ENCODE data around the gene ARHGEF6.
"Not testable (repeated sequence)": the region's sequence is repeated elsewhere in the genome, so short reads cannot be mapped to it uniquely, and the experiment has no call there.

The ARHGEF6 gene

GRCh38 chrX:136779346-136779781 is 1.4 kb downstream of the ARHGEF6 start:
- no peaks in the 10 kb centered on the region for H3K4me1 ChIP-seq (ENCODE audit: insufficient read depth, poor library complexity, severe bottlenecking)
- no peaks in the 10 kb centered on the region for H3K27me3 ChIP-seq (ENCODE audit: insufficient read depth, poor library complexity, severe bottlenecking)
- TF ChIP-seq CTCF (IDR thresholded peaks at IDR 0.05; ENCODE audit: poor library complexity, severe bottlenecking): no peak
- no peaks in the 10 kb centered on the region for H3K9me3 ChIP-seq (ENCODE audit: severe bottlenecking)
- DNase-seq (ENCODE audit: low spot score) (no peak), ATAC-seq (ENCODE audit: low read depth) (no peak)
- no peak overlapping the region for H3K4me3 ChIP-seq (ENCODE audit: severe bottlenecking)
- H3K36me3 ChIP-seq (ENCODE audit: low read depth): no peaks in the 10 kb centered on the region
- H3K27ac ChIP-seq (ENCODE audit: poor library complexity, severe bottlenecking): no peak overlapping the region

GRCh38 chrX:136778916-136779315 is 1.8 kb downstream of the ARHGEF6 start:
- no peak overlapping the region for H3K27ac ChIP-seq (ENCODE audit: poor library complexity, severe bottlenecking)

GRCh38 chrX:136778020-136778419 is 2.7 kb downstream of the ARHGEF6 start:
- no peaks in the 10 kb centered on the region for H3K27me3 ChIP-seq (ENCODE audit: insufficient read depth, poor library complexity, severe bottlenecking)
- H3K27ac ChIP-seq (ENCODE audit: poor library complexity, severe bottlenecking): no peak overlapping the region
- H3K4me3 ChIP-seq (ENCODE audit: severe bottlenecking): no peak overlapping the region
- H3K36me3 ChIP-seq (ENCODE audit: low read depth): no peaks in the 10 kb centered on the region
- no peak for TF ChIP-seq CTCF (IDR thresholded peaks at IDR 0.05; ENCODE audit: poor library complexity, severe bottlenecking)
- no peaks in the 10 kb centered on the region for H3K4me1 ChIP-seq (ENCODE audit: insufficient read depth, poor library complexity, severe bottlenecking)
- no peak for DNase-seq (ENCODE audit: low spot score)
- H3K9me3 ChIP-seq (ENCODE audit: severe bottlenecking): no peaks in the 10 kb centered on the region
- no peak for ATAC-seq (ENCODE audit: low read depth)

More at GRCh38 chrX:136778916-136779315, 1.8 kb downstream of the ARHGEF6 start:
- no peaks in the 10 kb centered on the region for H3K27me3 ChIP-seq (ENCODE audit: insufficient read depth, poor library complexity, severe bottlenecking)
- no peaks in the 10 kb centered on the region for H3K36me3 ChIP-seq (ENCODE audit: low read depth)
- H3K4me1 ChIP-seq (ENCODE audit: insufficient read depth, poor library complexity, severe bottlenecking): no peaks in the 10 kb centered on the region
- DNase-seq (ENCODE audit: low spot score) (no peak), ATAC-seq (ENCODE audit: low read depth) (no peak)
- H3K9me3 ChIP-seq (ENCODE audit: severe bottlenecking): no peaks in the 10 kb centered on the region
- no peak overlapping the region for H3K4me3 ChIP-seq (ENCODE audit: severe bottlenecking)
- TF ChIP-seq CTCF (IDR thresholded peaks at IDR 0.05; ENCODE audit: poor library complexity, severe bottlenecking): no peak

GRCh38 chrX:136773648-136774047 is 7.1 kb downstream of the ARHGEF6 start:
- Histone ChIP-seq H3K4me3 (ENCODE audit: severe bottlenecking) (no peak overlapping the region), H3K27ac (ENCODE audit: poor library complexity, severe bottlenecking) (no peak overlapping the region), H3K9me3 (ENCODE audit: severe bottlenecking) (no peaks in the 10 kb centered on the region), H3K4me1 (ENCODE audit: insufficient read depth, poor library complexity, severe bottlenecking) (no peaks in the 10 kb centered on the region), H3K36me3 (ENCODE audit: low read depth) (no peaks in the 10 kb centered on the region), H3K27me3 (ENCODE audit: insufficient read depth, poor library complexity, severe bottlenecking) (no peaks in the 10 kb centered on the region)
- no peak for DNase-seq (ENCODE audit: low spot score)
- no peak for ATAC-seq (ENCODE audit: low read depth)
- no peak for TF ChIP-seq CTCF (IDR thresholded peaks at IDR 0.05; ENCODE audit: poor library complexity, severe bottlenecking)

GRCh38 chrX:136771869-136772268 is 8.9 kb downstream of the ARHGEF6 start:
- not testable (repeated sequence) for H3K27me3 ChIP-seq (ENCODE audit: insufficient read depth, poor library complexity, severe bottlenecking); H3K27ac ChIP-seq (ENCODE audit: poor library complexity, severe bottlenecking); H3K4me1 ChIP-seq (ENCODE audit: insufficient read depth, poor library complexity, severe bottlenecking); H3K36me3 ChIP-seq (ENCODE audit: low read depth); H3K4me3 ChIP-seq (ENCODE audit: severe bottlenecking); H3K9me3 ChIP-seq (ENCODE audit: severe bottlenecking); DNase-seq (ENCODE audit: low spot score); ATAC-seq (ENCODE audit: low read depth)
